Fibroblast of the aortic adventitia (primary cell): Measurements from ENCODE around the gene LCLAT1. TPM values are rescaled to one million over a fixed set of nuclear protein-coding genes. Genes with fewer than 3 reads are reported as not detected.

Experiments used
- DNase-seq: peaks from one replicate; pipeline ENCODE4 v3.0.0-alpha.2; 2010; ENCODE audit warnings: low read depth
- H3K4me3 ChIP-seq: 2 replicates; pipeline ENCODE4 v1.5.1; 2011; ENCODE audit warnings: low read depth, mild to moderate bottlenecking, control low read depth, low read length, moderate library complexity
- CTCF ChIP-seq: IDR thresholded peaks from 2 replicates; pipeline ENCODE4 v1.5.1; 2011; ENCODE audit warnings: mild to moderate bottlenecking, low read length, control low read depth, inconsistent platforms; ENCODE audit not compliant: insufficient read depth
- total RNA-seq: library from RNA; depleted of rRNA; stranded (reverse); fragments of >200 nt; gene quantifications from 2 replicates; pipeline ENCODE4 v1.2.3, GENCODE V29; 2012; ENCODE audit warnings: low replicate concordance

The LCLAT1 gene
- total RNA-seq, 1 donor: 21.5 TPM

DNA sequence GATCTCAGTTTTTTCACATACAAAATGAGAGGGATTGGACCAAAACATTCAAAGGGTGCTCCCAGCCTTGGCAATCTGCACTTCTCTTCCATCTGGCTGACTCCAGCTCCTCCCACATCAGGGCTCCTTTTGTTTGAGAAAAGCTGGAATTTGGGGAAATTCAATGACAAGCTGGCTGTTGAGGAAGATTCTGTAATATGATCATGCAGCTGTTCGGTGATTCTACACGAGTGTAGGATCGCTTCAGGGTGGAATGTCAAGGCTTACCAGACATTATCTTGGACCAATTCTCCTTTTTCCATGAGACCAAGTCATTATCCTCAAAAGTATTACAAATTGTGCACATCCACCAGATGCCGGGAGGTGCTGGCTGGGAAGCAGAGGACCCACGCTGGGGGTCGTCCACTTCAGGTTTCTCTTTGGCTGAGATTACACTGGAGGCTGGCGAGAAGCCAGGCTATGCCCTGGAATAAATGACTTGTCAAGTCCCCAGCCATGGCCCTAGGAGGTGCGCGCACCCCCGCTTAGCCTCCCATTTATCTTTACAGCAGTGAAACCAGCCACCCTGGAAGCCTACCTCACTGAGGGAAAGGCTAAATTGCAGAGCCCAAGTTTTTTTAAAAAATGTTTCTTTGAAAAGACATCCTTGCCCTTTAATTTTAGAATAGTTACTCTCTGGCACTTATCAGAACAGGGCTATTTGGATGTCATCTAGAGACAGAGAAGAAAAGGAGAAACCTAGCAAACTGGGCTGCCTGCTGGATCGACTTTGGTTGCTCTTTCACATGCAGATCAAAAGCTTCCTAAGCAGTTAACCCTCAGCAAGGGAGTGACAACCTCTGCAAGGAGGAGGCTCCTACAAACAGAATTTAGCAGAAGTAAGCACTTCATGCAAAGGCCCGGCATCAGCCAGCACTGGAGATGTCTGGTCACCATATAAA, 42.5 kb upstream of the LCLAT1 start:
- no peak overlapping the region for H3K4me3 ChIP-seq
- peak; percentile 89 for DNase-seq
- TF ChIP-seq CTCF: no peak

- TF ChIP-seq CTCF: no peak
- DNase-seq: no peak
- no peak overlapping the region for H3K4me3 ChIP-seq
Observed at GRCh38 chr2:30405260-30405605, 41.8 kb upstream of the LCLAT1 start.

DNA sequence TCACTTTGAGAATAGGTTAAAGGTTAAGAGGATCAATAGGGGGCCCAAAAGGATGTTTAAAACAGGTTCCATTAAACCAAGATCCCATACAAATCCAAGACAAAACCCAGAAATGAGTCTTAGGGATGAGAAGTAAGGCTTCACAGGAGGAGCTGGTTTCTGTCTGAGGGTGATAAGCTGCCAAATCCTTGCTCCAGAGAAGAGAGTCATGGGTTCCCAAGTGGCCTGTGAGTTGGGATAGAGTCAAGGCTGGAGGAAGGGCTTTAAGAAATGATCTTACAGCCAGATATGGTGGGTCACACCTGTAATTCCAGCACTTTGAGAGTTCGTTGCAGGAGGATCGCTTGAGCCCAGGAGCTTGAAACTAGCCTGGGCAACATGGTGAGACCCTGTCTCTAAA, 40.2 kb upstream of the LCLAT1 start:
- peak; percentile 25 for DNase-seq
- TF ChIP-seq CTCF: no peak
- H3K4me3 ChIP-seq: no peak overlapping the region

GRCh38 chr2:30408961-30409387, 38.1 kb upstream of the LCLAT1 start:
- no peak overlapping the region for H3K4me3 ChIP-seq
- DNase-seq: peak; percentile 83
- peak; percentile 27 for TF ChIP-seq CTCF

- no peak overlapping the region for H3K4me3 ChIP-seq
- TF ChIP-seq CTCF: no peak
- peak; percentile 60 for DNase-seq
Observed at GRCh38 chr2:30410217-30410616, 36.8 kb upstream of the LCLAT1 start.

- H3K4me3 ChIP-seq: no peak overlapping the region
- peak; percentile 79 for DNase-seq
- no peak for TF ChIP-seq CTCF
Observed at GRCh38 chr2:30412047-30412683, 34.9 kb upstream of the LCLAT1 start.
